ENCODE measurements around the gene ARHGAP26.
"Not testable (repeated sequence)": the region's sequence is repeated elsewhere in the genome, so short reads cannot be mapped to it uniquely, and the experiment has no call there.

Gene ARHGAP26

GRCh38 chr5:143083006-143083405 is 312.8 kb downstream of the ARHGAP26 start:
- Histone ChIP-seq H3K4me1 (ENCODE audit: control insufficient read depth in 1 of 2, insufficient read depth in 1 of 2, low read depth in 1 of 2, low read length in 1 of 2) (no peaks in the 10 kb centered on the region), H3K27me3 (no peaks in the 10 kb centered on the region), H3K9me3 (no peaks in the 10 kb centered on the region), H3K27ac (peak overlapping the region; percentile 16), H3K36me3 (peaks cover 24% of the 10 kb centered on the region), H3K4me3 (ENCODE audit: low read depth in 1 of 2, low read length in 1 of 2) (no peak overlapping the region)
- no peak for TF ChIP-seq CTCF (IDR thresholded peaks at IDR 0.05)

GRCh38 chr5:143084407-143084806 is 314.2 kb downstream of the ARHGAP26 start:
- H3K36me3 ChIP-seq: peaks cover 21% of the 10 kb centered on the region
- H3K27me3 ChIP-seq: no peaks in the 10 kb centered on the region
- H3K27ac ChIP-seq: no peak overlapping the region
- H3K4me3 ChIP-seq (ENCODE audit: low read depth in 1 of 2, low read length in 1 of 2): no peak overlapping the region
- no peak for TF ChIP-seq CTCF (IDR thresholded peaks at IDR 0.05)
- no peaks in the 10 kb centered on the region for H3K4me1 ChIP-seq (ENCODE audit: control insufficient read depth in 1 of 2, insufficient read depth in 1 of 2, low read depth in 1 of 2, low read length in 1 of 2)
- no peaks in the 10 kb centered on the region for H3K9me3 ChIP-seq

- H3K36me3 ChIP-seq: peaks cover 12% of the 10 kb centered on the region
- H3K4me3 ChIP-seq (ENCODE audit: low read depth in 1 of 2, low read length in 1 of 2): no peak overlapping the region
- H3K9me3 ChIP-seq: no peaks in the 10 kb centered on the region
- TF ChIP-seq CTCF (IDR thresholded peaks at IDR 0.05): no peak
- no peaks in the 10 kb centered on the region for H3K4me1 ChIP-seq (ENCODE audit: control insufficient read depth in 1 of 2, insufficient read depth in 1 of 2, low read depth in 1 of 2, low read length in 1 of 2)
- H3K27me3 ChIP-seq: no peaks in the 10 kb centered on the region
- H3K27ac ChIP-seq: no peak overlapping the region
Observed at GRCh38 chr5:143085319-143085917, 315.2 kb downstream of the ARHGAP26 start.

- no peaks in the 10 kb centered on the region for H3K9me3 ChIP-seq
- H3K36me3 ChIP-seq: peaks cover 12% of the 10 kb centered on the region
- H3K27ac ChIP-seq: peak overlapping the region; percentile 4
- H3K4me3 ChIP-seq (ENCODE audit: low read depth in 1 of 2, low read length in 1 of 2): no peak overlapping the region
- H3K4me1 ChIP-seq (ENCODE audit: control insufficient read depth in 1 of 2, insufficient read depth in 1 of 2, low read depth in 1 of 2, low read length in 1 of 2): no peaks in the 10 kb centered on the region
- H3K27me3 ChIP-seq: no peaks in the 10 kb centered on the region
- TF ChIP-seq CTCF (IDR thresholded peaks at IDR 0.05): no peak
Observed at GRCh38 chr5:143086546-143086907, 316.4 kb downstream of the ARHGAP26 start.

GRCh38 chr5:143086908-143087637 is 316.9 kb downstream of the ARHGAP26 start:
- no peak overlapping the region for H3K4me3 ChIP-seq (ENCODE audit: low read depth in 1 of 2, low read length in 1 of 2)
- TF ChIP-seq CTCF (IDR thresholded peaks at IDR 0.05): no peak
- H3K36me3 ChIP-seq: peaks cover 12% of the 10 kb centered on the region
- no peaks in the 10 kb centered on the region for H3K9me3 ChIP-seq
- no peaks in the 10 kb centered on the region for H3K27me3 ChIP-seq
- H3K27ac ChIP-seq: no peak overlapping the region
- no peaks in the 10 kb centered on the region for H3K4me1 ChIP-seq (ENCODE audit: control insufficient read depth in 1 of 2, insufficient read depth in 1 of 2, low read depth in 1 of 2, low read length in 1 of 2)

- H3K9me3 ChIP-seq; H3K4me3 ChIP-seq (ENCODE audit: low read depth in 1 of 2, low read length in 1 of 2); H3K4me1 ChIP-seq (ENCODE audit: control insufficient read depth in 1 of 2, insufficient read depth in 1 of 2, low read depth in 1 of 2, low read length in 1 of 2); H3K27me3 ChIP-seq; H3K36me3 ChIP-seq; H3K27ac ChIP-seq: not testable (repeated sequence)
Observed at GRCh38 chr5:143088702-143089101, 318.5 kb downstream of the ARHGAP26 start.

- not testable (repeated sequence) for H3K9me3 ChIP-seq; H3K27me3 ChIP-seq; H3K4me3 ChIP-seq (ENCODE audit: low read depth in 1 of 2, low read length in 1 of 2); H3K36me3 ChIP-seq; H3K4me1 ChIP-seq (ENCODE audit: control insufficient read depth in 1 of 2, insufficient read depth in 1 of 2, low read depth in 1 of 2, low read length in 1 of 2); H3K27ac ChIP-seq
Observed at GRCh38 chr5:143090044-143090443, 319.9 kb downstream of the ARHGAP26 start.

GRCh38 chr5:143092711-143093451 is 322.7 kb downstream of the ARHGAP26 start:
- peak overlapping the region; percentile 13 for H3K27ac ChIP-seq
- H3K4me3 ChIP-seq (ENCODE audit: low read depth in 1 of 2, low read length in 1 of 2); H3K27me3 ChIP-seq; H3K36me3 ChIP-seq; H3K4me1 ChIP-seq (ENCODE audit: control insufficient read depth in 1 of 2, insufficient read depth in 1 of 2, low read depth in 1 of 2, low read length in 1 of 2); H3K9me3 ChIP-seq: not testable (repeated sequence)

Data from neutrophil (primary cell).